Heart left ventricle (tissue), 13 donors: ENCODE results near the gene ADGRG1.

ENCODE experiments used
- POLR2A ChIP-seq, 2 donors: fragments of 450-650 bp; IDR thresholded peaks; one replicate each; pipeline ENCODE4 v1.6.1; 2017; ENCODE audit warnings: antibody characterized with exemption in 2 of 2, mild to moderate bottlenecking in 2 of 2, moderate library complexity in 2 of 2
- TF ChIP-seq, protein P1 (sequence below), 12 donors: fragments of 200-600 bp; sonication (generic) in 4 of 12; IDR thresholded peaks; one replicate each; pipeline versions ENCODE4 v1.5.0 to v1.8.0; 2018 to 2022; ENCODE audit warnings: antibody characterized with exemption in 12 of 12, mild to moderate bottlenecking in 5 of 12
- donor health status: ischemic (EF 13 %, LVEDD 7.1; RV severe dilation, severe dysfunction).
- donor health status: DM: no; HTN: yes; CAD: no.
- donor health status: DM: no; HTN: no; CAD: no.
- donor health status: ischemic (EF 25% LVEDD 6.9; RV normal size, moderate dysfunction).
- donor health status: ischemic (EF 25% LVEDD 5.7; RV mildly dilated, moderate dysfunction).
- donor health status: ischemic (EF 35%, LVEDD 5.7; RV mildly dilated, moderate dysfunction).
- donor health status: nonischemic (EF 11% LVEDD 7.7; RV severe dilation, severe dysfunction).
- donor health status: DM: yes; HTN: yes; CAD: no.
- donor health status: PGD.
- donor health status: ischemic (EF 29% LVEDD 5.4; RV normal size, mild dysfunction).
- donor health status: nonischemic (EF 23%, LVEDD 6.1; RV moderate dilation, normal function).

- no peak for TF ChIP-seq POLR2A (IDR thresholded peaks at IDR 0.05)
- TF ChIP-seq, protein P1, sequence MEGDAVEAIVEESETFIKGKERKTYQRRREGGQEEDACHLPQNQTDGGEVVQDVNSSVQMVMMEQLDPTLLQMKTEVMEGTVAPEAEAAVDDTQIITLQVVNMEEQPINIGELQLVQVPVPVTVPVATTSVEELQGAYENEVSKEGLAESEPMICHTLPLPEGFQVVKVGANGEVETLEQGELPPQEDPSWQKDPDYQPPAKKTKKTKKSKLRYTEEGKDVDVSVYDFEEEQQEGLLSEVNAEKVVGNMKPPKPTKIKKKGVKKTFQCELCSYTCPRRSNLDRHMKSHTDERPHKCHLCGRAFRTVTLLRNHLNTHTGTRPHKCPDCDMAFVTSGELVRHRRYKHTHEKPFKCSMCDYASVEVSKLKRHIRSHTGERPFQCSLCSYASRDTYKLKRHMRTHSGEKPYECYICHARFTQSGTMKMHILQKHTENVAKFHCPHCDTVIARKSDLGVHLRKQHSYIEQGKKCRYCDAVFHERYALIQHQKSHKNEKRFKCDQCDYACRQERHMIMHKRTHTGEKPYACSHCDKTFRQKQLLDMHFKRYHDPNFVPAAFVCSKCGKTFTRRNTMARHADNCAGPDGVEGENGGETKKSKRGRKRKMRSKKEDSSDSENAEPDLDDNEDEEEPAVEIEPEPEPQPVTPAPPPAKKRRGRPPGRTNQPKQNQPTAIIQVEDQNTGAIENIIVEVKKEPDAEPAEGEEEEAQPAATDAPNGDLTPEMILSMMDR (IDR thresholded peaks at IDR 0.05): no peak
Measured at GRCh38 chr16:57706717-57707116, 78.3 kb downstream of the ADGRG1 start.
